ENCODE results near the gene VSX2. TPM values are rescaled to one million over a fixed set of nuclear protein-coding genes. Genes with fewer than 3 reads are reported as not detected.

VSX2 gene
- total RNA-seq (2014; rRNA removed; shearing (Covaris generic)), result not detected in 2 replicates

GRCh38 chr14:74238974-74239847 is at the start of gene VSX2:
Gene VSX2 (plus strand): TSS chr14:74239449. CDS start chr14:74239562, 113 bp downstream.
- DNase-seq (ENCODE audit: low spot score), result no peak

GRCh38 chr14:74190927-74191575 is 48.2 kb upstream of the VSX2 start:
- no peak for DNase-seq (ENCODE audit: low spot score)
- in situ Hi-C loops (cut with HindIII; ENCODE audit: low sequenced_read_pairs), result no loop called here

More at GRCh38 chr14:74238974-74239847, at the start of gene VSX2:
- in situ Hi-C loops (cut with HindIII; ENCODE audit: low sequenced_read_pairs), result no loop called here

GRCh38 chr14:74194506-74195274 is 44.6 kb upstream of the VSX2 start:
- DNase-seq (ENCODE audit: low spot score), result no peak
- in situ Hi-C loops (cut with HindIII; ENCODE audit: low sequenced_read_pairs), result no loop called here

GRCh38 chr14:74195623-74196022 is 43.6 kb upstream of the VSX2 start:
- no peak for DNase-seq (ENCODE audit: low spot score)
- in situ Hi-C loops (cut with HindIII; ENCODE audit: low sequenced_read_pairs), result no loop called here

GRCh38 chr14:74198441-74199234 is 40.6 kb upstream of the VSX2 start:
- in situ Hi-C loops (cut with HindIII; ENCODE audit: low sequenced_read_pairs), result no loop called here

GRCh38 chr14:74202113-74202512 is 37.1 kb upstream of the VSX2 start:
- DNase-seq (ENCODE audit: low spot score), result no peak
- in situ Hi-C loops (cut with HindIII; ENCODE audit: low sequenced_read_pairs), result no loop called here

More at GRCh38 chr14:74198441-74199234, 40.6 kb upstream of the VSX2 start:
- DNase-seq (ENCODE audit: low spot score), result no peak

GRCh38 chr14:74203639-74204038 is 35.6 kb upstream of the VSX2 start:
- no peak for DNase-seq (ENCODE audit: low spot score)
- in situ Hi-C loops (cut with HindIII; ENCODE audit: low sequenced_read_pairs), result no loop called here

- in situ Hi-C loops (cut with HindIII; ENCODE audit: low sequenced_read_pairs), result no loop called here
Observed at GRCh38 chr14:74204491-74204890, 34.8 kb upstream of the VSX2 start.

GRCh38 chr14:74205882-74206281 is 33.4 kb upstream of the VSX2 start:
- no peak for DNase-seq (ENCODE audit: low spot score)
- in situ Hi-C loops (cut with HindIII; ENCODE audit: low sequenced_read_pairs), result no loop called here

More at GRCh38 chr14:74204491-74204890, 34.8 kb upstream of the VSX2 start:
- no peak for DNase-seq (ENCODE audit: low spot score)

- in situ Hi-C loops (cut with HindIII; ENCODE audit: low sequenced_read_pairs), result no loop called here
- DNase-seq (ENCODE audit: low spot score), result peak; percentile 13
Observed at GRCh38 chr14:74207943-74208342, 31.3 kb upstream of the VSX2 start.

- in situ Hi-C loops (cut with HindIII; ENCODE audit: low sequenced_read_pairs), result no loop called here
Observed at GRCh38 chr14:74208642-74209041, 30.6 kb upstream of the VSX2 start.

GRCh38 chr14:74211945-74212580 is 27.2 kb upstream of the VSX2 start:
- DNase-seq (ENCODE audit: low spot score), result no peak
- in situ Hi-C loops (cut with HindIII; ENCODE audit: low sequenced_read_pairs), result no loop called here

More at GRCh38 chr14:74208642-74209041, 30.6 kb upstream of the VSX2 start:
- no peak for DNase-seq (ENCODE audit: low spot score)

GRCh38 chr14:74213907-74214803 is 25.1 kb upstream of the VSX2 start:
- in situ Hi-C loops (cut with HindIII; ENCODE audit: low sequenced_read_pairs), result no loop called here
- no peak for DNase-seq (ENCODE audit: low spot score)

GRCh38 chr14:74216671-74217070 is 22.6 kb upstream of the VSX2 start:
- in situ Hi-C loops (cut with HindIII; ENCODE audit: low sequenced_read_pairs), result no loop called here

GRCh38 chr14:74217672-74218448 is 21.4 kb upstream of the VSX2 start:
- in situ Hi-C loops (cut with HindIII; ENCODE audit: low sequenced_read_pairs), result no loop called here
- peak; percentile 63 for DNase-seq (ENCODE audit: low spot score)

More at GRCh38 chr14:74216671-74217070, 22.6 kb upstream of the VSX2 start:
- DNase-seq (ENCODE audit: low spot score), result no peak

- in situ Hi-C loops (cut with HindIII; ENCODE audit: low sequenced_read_pairs), result no loop called here
- DNase-seq (ENCODE audit: low spot score), result no peak
Observed at GRCh38 chr14:74218462-74218861, 20.8 kb upstream of the VSX2 start.

Measured in G401 (cell line).